Measurements from ENCODE around the gene C4A. TPM values are rescaled to one million over a fixed set of nuclear protein-coding genes. Genes with fewer than 3 reads are reported as not detected.
"Not testable (repeated sequence)": the region's sequence is repeated elsewhere in the genome, so short reads cannot be mapped to it uniquely, and the experiment has no call there.

The C4A gene
- total RNA-seq, 1 donor: 5.9 TPM

- peak; percentile 94 to 98 (median 98) for DNase-seq (ENCODE audit: low read depth in 2 of 3, low spot score in 2 of 3)
Measured at GRCh38 chr6:31958741-31959739, 22.8 kb upstream of the C4A start, which contains the start of the genes NELFE and SKIC2. TSS of gene NELFE (minus strand) at chr6:31958971. CDS start at chr6:31958446, 525 bp downstream. TSS of gene SKIC2 (plus strand) at chr6:31959175. CDS start at chr6:31959193, 18 bp downstream.

GRCh38 chr6:31961616-31962015 lies 20.2 kb upstream of the C4A start:
- DNase-seq (ENCODE audit: low read depth in 2 of 3, low spot score in 2 of 3): no peak

GRCh38 chr6:31963921-31964320 lies 17.9 kb upstream of the C4A start:
- DNase-seq (ENCODE audit: low read depth in 2 of 3, low spot score in 2 of 3): no peak

- no peak for DNase-seq (ENCODE audit: low read depth in 2 of 3, low spot score in 2 of 3)
Measured at GRCh38 chr6:31965700-31966099, 16.2 kb upstream of the C4A start.

GRCh38 chr6:31966506-31966905 lies 15.4 kb upstream of the C4A start:
- no peak for DNase-seq (ENCODE audit: low read depth in 2 of 3, low spot score in 2 of 3)

GRCh38 chr6:31966997-31967925 lies 14.6 kb upstream of the C4A start:
- no peak for DNase-seq (ENCODE audit: low read depth in 2 of 3, low spot score in 2 of 3)

- no peak for DNase-seq (ENCODE audit: low read depth in 2 of 3, low spot score in 2 of 3)
Measured at GRCh38 chr6:31967926-31968320, 13.9 kb upstream of the C4A start.

- DNase-seq (ENCODE audit: low read depth in 2 of 3, low spot score in 2 of 3): no peak
Measured at GRCh38 chr6:31968326-31968725, 13.5 kb upstream of the C4A start.

GRCh38 chr6:31968791-31969711 lies 12.8 kb upstream of the C4A start:
- DNase-seq (ENCODE audit: low read depth in 2 of 3, low spot score in 2 of 3): no peak

- DNase-seq (ENCODE audit: low read depth in 2 of 3, low spot score in 2 of 3): no peak
Measured at GRCh38 chr6:31969712-31970603, 11.9 kb upstream of the C4A start.

GRCh38 chr6:31970604-31971271 lies 11.1 kb upstream of the C4A start:
- no peak for DNase-seq (ENCODE audit: low read depth in 2 of 3, low spot score in 2 of 3)

- DNase-seq (ENCODE audit: low read depth in 2 of 3, low spot score in 2 of 3): no peak
Measured at GRCh38 chr6:31971279-31971992, 10.4 kb upstream of the C4A start.

- DNase-seq (ENCODE audit: low read depth in 2 of 3, low spot score in 2 of 3): peak; percentile 98 to 99 (median 99)
Measured at GRCh38 chr6:31971993-31972708, 9.7 kb upstream of the C4A start, which contains the start of gene DXO. TSS of gene DXO (minus strand) at chr6:31972138. CDS start at chr6:31971675, 463 bp downstream.

GRCh38 chr6:31972709-31973350 lies 9.0 kb upstream of the C4A start:
- no peak for DNase-seq (ENCODE audit: low read depth in 2 of 3, low spot score in 2 of 3)

- DNase-seq (ENCODE audit: low read depth in 2 of 3, low spot score in 2 of 3): not testable (repeated sequence)
Measured at GRCh38 chr6:31976065-31976464, 5.8 kb upstream of the C4A start.

- DNase-seq (ENCODE audit: low read depth in 2 of 3, low spot score in 2 of 3): no peak
Measured at GRCh38 chr6:31977816-31978431, 3.9 kb upstream of the C4A start.
